ENCODE measurements around the gene FARP1. TPM values are rescaled to one million over a fixed set of nuclear protein-coding genes. Genes with fewer than 3 reads are reported as not detected.

FARP1 gene
- total and polyA plus RNA-seq, 10 of the 15 experiments (the other 5 are each of a cell fraction or from before 2014, with no cell fraction given): 0.17 to 6.9 (median 0.68) TPM

- no peak for DNase-seq (ENCODE audit: low read depth, low spot score)
- Histone ChIP-seq H3K27ac (ENCODE audit: control insufficient read depth, insufficient read depth) (no peak overlapping the region), H3K27me3 (replicated peaks in 1 of 2; ENCODE audit: control insufficient read depth in 2 of 2, insufficient read depth in 2 of 2, low read length in 1 of 2) (no peaks in the 10 kb centered on the region), H3K79me2 (ENCODE audit: control insufficient read depth, insufficient read depth, low read length) (no peaks in the 10 kb centered on the region), H2AFZ (ENCODE audit: control insufficient read depth, low read depth, low read length) (no peak overlapping the region), H3K9me3 (replicated peaks; ENCODE audit: control insufficient read depth, insufficient read depth, low read length) (no peaks in the 10 kb centered on the region; the same call in 2 of the 3 replicates), H3K4me2 (ENCODE audit: control insufficient read depth, insufficient read depth) (no peak overlapping the region), H3K9ac (ENCODE audit: control insufficient read depth, insufficient read depth, low read length) (no peak overlapping the region), H3K4me1 (ENCODE audit: control insufficient read depth, insufficient read depth, low read length) (no peaks in the 10 kb centered on the region), H3K4me3 (no peak overlapping the region), H4K20me1 (ENCODE audit: control insufficient read depth, insufficient read depth) (no peaks in the 10 kb centered on the region), H3K36me3 (ENCODE audit: control insufficient read depth in 2 of 2, insufficient read depth in 2 of 2, low read length in 1 of 2) (no peaks in the 10 kb centered on the region)
- POLR2A ChIA-PET: no interaction called here
- CTCF ChIA-PET: no interaction called here
- 17% methylated on average over 6 of the region's 6 CpGs for WGBS (ENCODE audit: insufficient coverage, insufficient replicate concordance, low lambda C conversion rate, missing lambda C conversion rate)
- ATAC-seq: no peak
- RAD21 ChIA-PET (ENCODE audit: unreplicated experiment): no interaction called here
- in situ Hi-C loops (cut with MboI) (no loop called here), intact Hi-C loops (cut with micrococcal nuclease; ENCODE audit: unreplicated experiment) (no loop called here)
- no TSS peak for BruUV-seq (replicated peaks)
- TF ChIP-seq, protein P1, sequence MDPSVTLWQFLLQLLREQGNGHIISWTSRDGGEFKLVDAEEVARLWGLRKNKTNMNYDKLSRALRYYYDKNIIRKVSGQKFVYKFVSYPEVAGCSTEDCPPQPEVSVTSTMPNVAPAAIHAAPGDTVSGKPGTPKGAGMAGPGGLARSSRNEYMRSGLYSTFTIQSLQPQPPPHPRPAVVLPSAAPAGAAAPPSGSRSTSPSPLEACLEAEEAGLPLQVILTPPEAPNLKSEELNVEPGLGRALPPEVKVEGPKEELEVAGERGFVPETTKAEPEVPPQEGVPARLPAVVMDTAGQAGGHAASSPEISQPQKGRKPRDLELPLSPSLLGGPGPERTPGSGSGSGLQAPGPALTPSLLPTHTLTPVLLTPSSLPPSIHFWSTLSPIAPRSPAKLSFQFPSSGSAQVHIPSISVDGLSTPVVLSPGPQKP (IDR thresholded peaks at IDR 0.05; ENCODE audit: low read depth, low read length): no peak
- no peak for TF ChIP-seq CHD2 (IDR thresholded peaks at IDR 0.05; ENCODE audit: borderline replicate concordance, low read depth, low read length)
- no peak for TF ChIP-seq POLR2AphosphoS5 (IDR thresholded peaks at IDR 0.05; ENCODE audit: low read length)
- no peak for TF ChIP-seq TARDBP (IDR thresholded peaks at IDR 0.05; ENCODE audit: borderline replicate concordance)
- no peak for TF ChIP-seq RUNX3 (IDR thresholded peaks at IDR 0.05; ENCODE audit: low read length)
- TF ChIP-seq RFX5 (IDR thresholded peaks at IDR 0.05; ENCODE audit: low read depth, low read length): no peak
- no peak for TF ChIP-seq SRF (IDR thresholded peaks at IDR 0.05; ENCODE audit: low read depth in 2 of 2, low read length in 2 of 2)
- TF ChIP-seq, protein P2, sequence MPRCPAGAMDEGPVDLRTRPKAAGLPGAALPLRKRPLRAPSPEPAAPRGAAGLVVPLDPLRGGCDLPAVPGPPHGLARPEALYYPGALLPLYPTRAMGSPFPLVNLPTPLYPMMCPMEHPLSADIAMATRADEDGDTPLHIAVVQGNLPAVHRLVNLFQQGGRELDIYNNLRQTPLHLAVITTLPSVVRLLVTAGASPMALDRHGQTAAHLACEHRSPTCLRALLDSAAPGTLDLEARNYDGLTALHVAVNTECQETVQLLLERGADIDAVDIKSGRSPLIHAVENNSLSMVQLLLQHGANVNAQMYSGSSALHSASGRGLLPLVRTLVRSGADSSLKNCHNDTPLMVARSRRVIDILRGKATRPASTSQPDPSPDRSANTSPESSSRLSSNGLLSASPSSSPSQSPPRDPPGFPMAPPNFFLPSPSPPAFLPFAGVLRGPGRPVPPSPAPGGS (IDR thresholded peaks at IDR 0.05; ENCODE audit: borderline replicate concordance, insufficient read depth, low read depth, low read length, poor library complexity, severe bottlenecking): no peak
- no peak for TF ChIP-seq SIX5 (IDR thresholded peaks at IDR 0.05; ENCODE audit: low read depth, low read length, severe bottlenecking)
- TF ChIP-seq, protein P3, sequence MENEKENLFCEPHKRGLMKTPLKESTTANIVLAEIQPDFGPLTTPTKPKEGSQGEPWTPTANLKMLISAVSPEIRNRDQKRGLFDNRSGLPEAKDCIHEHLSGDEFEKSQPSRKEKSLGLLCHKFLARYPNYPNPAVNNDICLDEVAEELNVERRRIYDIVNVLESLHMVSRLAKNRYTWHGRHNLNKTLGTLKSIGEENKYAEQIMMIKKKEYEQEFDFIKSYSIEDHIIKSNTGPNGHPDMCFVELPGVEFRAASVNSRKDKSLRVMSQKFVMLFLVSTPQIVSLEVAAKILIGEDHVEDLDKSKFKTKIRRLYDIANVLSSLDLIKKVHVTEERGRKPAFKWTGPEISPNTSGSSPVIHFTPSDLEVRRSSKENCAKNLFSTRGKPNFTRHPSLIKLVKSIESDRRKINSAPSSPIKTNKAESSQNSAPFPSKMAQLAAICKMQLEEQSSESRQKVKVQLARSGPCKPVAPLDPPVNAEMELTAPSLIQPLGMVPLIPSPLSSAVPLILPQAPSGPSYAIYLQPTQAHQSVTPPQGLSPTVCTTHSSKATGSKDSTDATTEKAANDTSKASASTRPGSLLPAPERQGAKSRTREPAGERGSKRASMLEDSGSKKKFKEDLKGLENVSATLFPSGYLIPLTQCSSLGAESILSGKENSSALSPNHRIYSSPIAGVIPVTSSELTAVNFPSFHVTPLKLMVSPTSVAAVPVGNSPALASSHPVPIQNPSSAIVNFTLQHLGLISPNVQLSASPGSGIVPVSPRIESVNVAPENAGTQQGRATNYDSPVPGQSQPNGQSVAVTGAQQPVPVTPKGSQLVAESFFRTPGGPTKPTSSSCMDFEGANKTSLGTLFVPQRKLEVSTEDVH (IDR thresholded peaks at IDR 0.05; ENCODE audit: low read depth, partially characterized antibody): no peak
- TF ChIP-seq PML (IDR thresholded peaks at IDR 0.05; ENCODE audit: low read length): no peak
- TF ChIP-seq KAT2A (conservative IDR thresholded peaks at IDR 0.05; ENCODE audit: control insufficient read depth, low read depth, low read length): no peak
- SMC1A ChIA-PET (ENCODE audit: uncharacterized antibody, unreplicated experiment): interaction anchor here (0.6 kb wide), 2 partner anchors 9 to 313 kb away, joined by 3 read pairs; no protein-coding TSS in a partner anchor
- FAIRE-seq: no peak
These were observed 48.1 kb upstream of the FARP1 start for GRCh38 chr13:98094678-98095266.
